Measurements from ENCODE around the gene FOXK2. TPM values are rescaled to one million over a fixed set of nuclear protein-coding genes. Genes with fewer than 3 reads are reported as not detected.

FOXK2 gene
- total RNA-seq, 1 experiment from 2014 or later = 72.0 TPM

DNA sequence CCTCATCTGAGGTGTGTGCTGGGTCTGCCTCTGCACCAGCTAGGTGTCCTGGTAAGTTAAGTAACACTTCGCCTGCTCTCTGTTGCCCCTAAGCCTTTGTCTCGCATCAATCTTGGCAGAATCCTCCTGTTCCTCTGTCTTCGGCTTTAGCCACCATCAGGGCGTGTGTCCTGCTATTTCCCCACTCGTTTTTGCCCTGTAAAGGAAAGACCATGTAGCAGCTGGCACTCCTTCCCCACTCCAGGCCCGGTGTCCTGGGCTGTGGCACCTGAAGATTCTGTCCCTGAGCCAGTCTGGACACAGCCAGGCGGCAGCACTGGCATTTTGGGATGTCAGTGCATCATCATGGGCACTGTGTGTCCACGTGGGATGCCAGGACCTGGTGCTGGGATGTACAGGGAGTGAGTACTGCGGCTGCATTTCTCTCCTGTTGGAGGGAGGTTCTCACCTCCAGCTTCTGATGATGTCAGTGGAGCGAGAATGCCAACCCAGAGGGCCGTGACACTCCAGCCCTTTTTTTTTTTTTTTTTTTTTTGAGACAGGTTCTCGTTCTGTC is 26.2 kb upstream of the FOXK2 start:
- H3K9me3 Mint-ChIP-seq = peaks cover 0 to 2% of the 10 kb centered on the region in 2 experiments; a peak in 1 of 5 replicates
- peaks cover 22% of the 10 kb centered on the region for H3K27me3 Mint-ChIP-seq (ENCODE audit: low read depth)
- WGBS (ENCODE audit: extremely low coverage, insufficient read length, low lambda C conversion rate) = no CpG with 5 or more reads among the region's 12 CpGs
- H3K14ac ChIP-seq (ENCODE audit: insufficient read depth, low read length) = no peak overlapping the region
- no peak overlapping the region for H3K4me3 Mint-ChIP-seq
- H4K5ac ChIP-seq (ENCODE audit: insufficient read length, low read depth, low read length) = no peak overlapping the region
- no peak overlapping the region for H3K27ac Mint-ChIP-seq
- peaks cover 4 to 11% (median 8%) of the 10 kb centered on the region in 3 experiments; a peak in 6 of 7 replicates for H3K36me3 Mint-ChIP-seq (ENCODE audit: insufficient read depth in 1 of 3, low read depth in 3 of 3)
- no peak overlapping the region for H4K91ac ChIP-seq (ENCODE audit: insufficient read length, low read depth, low read length)
- no peaks in the 10 kb centered on the region for H3K79me2 ChIP-seq (ENCODE audit: insufficient read depth, low read length)
- no peaks in the 10 kb centered on the region for H3K79me1 ChIP-seq (ENCODE audit: insufficient read depth, low read depth, low read length, poor library complexity, severe bottlenecking)
- H3K4me1 Mint-ChIP-seq = peaks cover 10 to 23% of the 10 kb centered on the region in 2 experiments
- H3K27me3 ChIP-seq (ENCODE audit: insufficient read depth, low read length) = peaks cover 4% of the 10 kb centered on the region; the same call in 1 of the 2 replicates
- no peak overlapping the region for H3K4me2 ChIP-seq (ENCODE audit: insufficient read depth, insufficient read length, low read length)
- no peak overlapping the region for H3K4ac ChIP-seq (ENCODE audit: low read depth, low read length)
- H3K18ac ChIP-seq (ENCODE audit: insufficient read length, low read depth, low read length) = no peak overlapping the region
- DNase-seq = no peak
- no peak overlapping the region for H3K27ac ChIP-seq (ENCODE audit: insufficient read length, low read depth, low read length)
- no peak overlapping the region for H3K9ac ChIP-seq (ENCODE audit: extremely low read depth, insufficient read length, low read length)
- H2AFZ ChIP-seq (ENCODE audit: low read length) = no peak overlapping the region
- no peak overlapping the region for H3K23ac ChIP-seq (ENCODE audit: insufficient read length, low read depth, low read length)
- H3K23me2 ChIP-seq (ENCODE audit: insufficient read length, low read depth, low read length, poor library complexity, severe bottlenecking) = peaks cover 4% of the 10 kb centered on the region
- no peaks in the 10 kb centered on the region for H3K4me1 ChIP-seq (ENCODE audit: insufficient read depth, low read length)
- no peak overlapping the region for H2AK5ac ChIP-seq (ENCODE audit: insufficient read length, low read length)
- H3K9me3 ChIP-seq (ENCODE audit: control insufficient read depth, low read depth, low read length) = no peaks in the 10 kb centered on the region
- H2BK15ac ChIP-seq (ENCODE audit: low read depth, low read length) = no peak overlapping the region
- H2BK5ac ChIP-seq (ENCODE audit: insufficient read length, low read length) = no peak overlapping the region
- H2BK120ac ChIP-seq (ENCODE audit: low read depth, low read length, poor library complexity, severe bottlenecking) = no peak overlapping the region
- no peak overlapping the region for H4K8ac ChIP-seq (replicated peaks; ENCODE audit: insufficient read length, low read depth, low read length)
- no peaks in the 10 kb centered on the region for H4K20me1 ChIP-seq (ENCODE audit: control insufficient read depth, insufficient read depth, insufficient read length)
- H3K56ac ChIP-seq (ENCODE audit: insufficient read length, low read depth, low read length) = no peak overlapping the region
- no peak overlapping the region for H2BK20ac ChIP-seq (ENCODE audit: low read depth, low read length, poor library complexity, severe bottlenecking)
- no peak for TF ChIP-seq CTCF (conservative IDR thresholded peaks at IDR 0.05)
- H3T11ph ChIP-seq (ENCODE audit: low read length) = no peak overlapping the region
- H2BK12ac ChIP-seq (ENCODE audit: insufficient read length, low read depth, low read length) = no peak overlapping the region

Data from H9 (cell line).